Measurements from ENCODE around the gene NME7.

NME7 gene

GRCh38 chr1:169155675-169156074, 211.9 kb downstream of the NME7 start:
- Histone ChIP-seq H3K36me3 (replicated peaks) (no peaks in the 10 kb centered on the region), H3K4me3 (ENCODE audit: low read depth, low read length) (no peak overlapping the region), H3K27me3 (replicated peaks) (no peaks in the 10 kb centered on the region), H3K27ac (no peak overlapping the region)
- no peak for TF ChIP-seq CTCF (IDR thresholded peaks at IDR 0.05; ENCODE audit: low read depth, low read length, missing control alignments)
- no peak for DNase-seq
- in situ Hi-C loops (cut with HindIII; ENCODE audit: low pct_ligation_motif_present, low sequenced_read_pairs) = no loop called here

GRCh38 chr1:169151338-169151837, 216.2 kb downstream of the NME7 start:
- in situ Hi-C loops (cut with HindIII; ENCODE audit: low pct_ligation_motif_present, low sequenced_read_pairs) = no loop called here

GRCh38 chr1:169150641-169151337, 216.8 kb downstream of the NME7 start:
- Histone ChIP-seq H3K27me3 (replicated peaks) (no peaks in the 10 kb centered on the region), H3K4me3 (ENCODE audit: low read depth, low read length) (no peak overlapping the region), H3K27ac (no peak overlapping the region), H3K36me3 (replicated peaks) (no peaks in the 10 kb centered on the region)
- TF ChIP-seq CTCF (IDR thresholded peaks at IDR 0.05; ENCODE audit: low read depth, low read length, missing control alignments) = no peak
- in situ Hi-C loops (cut with HindIII; ENCODE audit: low pct_ligation_motif_present, low sequenced_read_pairs) = no loop called here
- DNase-seq = no peak

More at GRCh38 chr1:169151338-169151837, 216.2 kb downstream of the NME7 start:
- Histone ChIP-seq H3K4me3 (ENCODE audit: low read depth, low read length) (no peak overlapping the region), H3K27ac (no peak overlapping the region), H3K27me3 (replicated peaks) (no peaks in the 10 kb centered on the region), H3K36me3 (replicated peaks) (no peaks in the 10 kb centered on the region)
- no peak for DNase-seq
- TF ChIP-seq CTCF (IDR thresholded peaks at IDR 0.05; ENCODE audit: low read depth, low read length, missing control alignments) = no peak

- Histone ChIP-seq H3K36me3 (replicated peaks) (no peaks in the 10 kb centered on the region), H3K27ac (no peak overlapping the region), H3K4me3 (ENCODE audit: low read depth, low read length) (no peak overlapping the region), H3K27me3 (replicated peaks) (no peaks in the 10 kb centered on the region)
- DNase-seq = no peak
- in situ Hi-C loops (cut with HindIII; ENCODE audit: low pct_ligation_motif_present, low sequenced_read_pairs) = loop anchor here (25.0 kb wide), 1 partner anchor 512 kb away; no protein-coding TSS in a partner anchor
- TF ChIP-seq CTCF (IDR thresholded peaks at IDR 0.05; ENCODE audit: low read depth, low read length, missing control alignments) = no peak
Measured at GRCh38 chr1:169149555-169150286, 217.9 kb downstream of the NME7 start.

- H3K27me3 ChIP-seq (replicated peaks) = no peaks in the 10 kb centered on the region
- no peak for DNase-seq
- in situ Hi-C loops (cut with HindIII; ENCODE audit: low pct_ligation_motif_present, low sequenced_read_pairs) = loop anchor here (25.0 kb wide), 1 partner anchor 511 kb away; no protein-coding TSS in a partner anchor
- no peak overlapping the region for H3K27ac ChIP-seq
- no peak for TF ChIP-seq CTCF (IDR thresholded peaks at IDR 0.05; ENCODE audit: low read depth, low read length, missing control alignments)
- H3K36me3 ChIP-seq (replicated peaks) = no peaks in the 10 kb centered on the region
- no peak overlapping the region for H3K4me3 ChIP-seq (ENCODE audit: low read depth, low read length)
Measured at GRCh38 chr1:169148472-169149252, 218.9 kb downstream of the NME7 start.

Measured in brain microvascular endothelial cell (primary cell).